DMS53 (cell line): Measurements from ENCODE around the gene DOCK4.

Experiments
- DNase-seq: peaks from one replicate; lab custom pipeline; 2025; lab: John Stamatoyannopoulos, UW

DOCK4 gene

DNA sequence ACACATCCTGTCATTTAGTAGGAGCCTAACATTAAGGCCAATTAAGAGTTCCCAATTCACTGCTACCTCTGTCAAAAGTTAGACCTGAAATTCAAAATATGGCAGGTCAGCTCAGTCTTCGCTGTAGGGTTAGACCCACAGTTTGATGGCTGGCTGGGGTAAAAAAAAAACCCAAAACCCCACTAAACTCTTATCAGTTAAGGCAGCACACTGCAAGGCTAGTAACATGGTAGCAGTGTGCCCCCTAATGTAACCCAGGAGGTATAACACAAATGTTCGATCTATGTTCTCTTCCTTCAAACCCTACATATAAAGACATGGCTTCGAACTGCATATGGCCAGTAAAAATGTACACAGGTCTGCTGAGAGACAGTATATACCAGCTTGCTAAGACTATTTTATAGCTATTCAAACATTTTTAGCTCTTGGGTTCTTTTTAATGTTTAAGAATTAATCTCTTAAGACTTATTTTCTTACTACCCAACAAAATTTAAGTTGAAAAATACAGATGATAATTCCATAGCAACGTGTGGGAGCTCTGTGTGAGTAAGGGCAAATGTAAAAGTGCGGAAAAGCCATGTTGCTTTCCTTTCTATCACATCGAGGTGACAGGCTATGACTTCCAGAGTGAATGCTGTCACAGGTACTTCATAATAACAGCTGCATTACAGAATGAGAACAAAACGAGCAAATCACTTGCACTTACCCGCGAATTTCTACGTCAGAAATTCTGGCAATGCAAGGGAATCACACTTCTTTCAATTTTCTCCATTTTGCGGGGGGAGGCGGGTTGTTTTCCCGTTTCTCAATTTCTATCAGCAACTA lies 475.5 kb downstream of the DOCK4 start:
- DNase-seq = peak; percentile 64

DNA sequence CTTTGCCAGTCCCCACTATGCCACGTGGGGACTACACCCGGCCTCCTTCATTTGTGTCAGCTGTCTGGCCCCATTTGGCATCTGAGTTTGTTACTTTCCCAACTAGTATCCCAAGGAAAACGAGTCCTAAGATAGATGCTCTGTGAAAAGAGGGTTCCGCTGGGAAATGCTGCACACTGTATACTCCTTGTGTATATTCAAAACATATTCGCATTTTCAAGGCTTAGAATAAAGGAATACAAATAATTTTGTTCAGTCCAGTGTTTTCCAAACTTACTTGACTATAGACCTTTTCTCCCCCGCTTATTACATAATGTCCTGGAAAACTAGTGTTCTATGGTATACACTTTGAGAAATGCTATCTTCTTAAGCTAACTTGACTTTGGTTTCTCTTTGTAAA lies 476.1 kb downstream of the DOCK4 start:
- DNase-seq = no peak

DNA sequence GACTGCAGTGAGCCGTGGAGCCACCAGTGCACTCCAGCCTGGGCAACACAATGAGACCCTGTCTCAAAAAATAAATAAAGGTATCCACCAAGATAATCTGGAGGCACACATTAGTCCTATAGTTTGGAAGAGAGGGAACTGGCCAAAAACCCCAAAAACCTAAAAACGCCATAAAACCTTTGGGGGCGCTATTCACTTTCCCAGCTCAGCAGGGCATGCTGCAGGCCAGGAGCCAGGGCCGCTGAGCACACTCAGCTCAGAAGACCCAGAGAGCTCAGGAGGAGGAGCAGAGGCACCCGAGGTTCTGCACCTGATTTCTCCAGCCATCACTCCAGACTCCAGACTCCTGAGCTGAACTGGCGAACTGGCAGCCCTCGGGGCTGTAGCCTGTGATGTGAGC lies 476.7 kb downstream of the DOCK4 start:
- DNase-seq = no peak

GRCh38 chr7:111728635-111728995 lies 477.6 kb downstream of the DOCK4 start:
- DNase-seq = no peak

GRCh38 chr7:111727905-111728634 lies 478.1 kb downstream of the DOCK4 start:
- DNase-seq = no peak

DNA sequence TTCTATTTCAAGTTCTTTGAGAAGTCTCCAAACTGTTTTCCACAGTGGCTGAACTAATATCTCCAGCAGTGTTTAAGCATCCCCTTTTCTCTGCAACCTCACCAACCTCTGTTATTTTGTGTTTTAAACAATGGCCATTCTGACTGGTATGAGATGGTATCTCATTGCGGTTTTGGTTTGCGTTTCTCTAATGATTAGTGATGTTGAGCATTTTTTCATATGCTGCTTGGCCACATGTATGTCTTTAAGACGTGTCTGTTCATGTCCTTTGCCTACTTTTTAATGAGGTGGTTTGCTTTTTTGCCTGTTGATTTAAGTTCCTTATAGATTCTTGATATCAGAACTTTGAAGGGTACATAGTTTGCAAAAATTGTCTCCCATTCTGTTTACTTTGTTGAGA lies 487.3 kb downstream of the DOCK4 start:
- no peak for DNase-seq

GRCh38 chr7:111711426-111712065 lies 494.7 kb downstream of the DOCK4 start:
- peak; percentile 19 for DNase-seq

GRCh38 chr7:111710839-111711380 lies 495.3 kb downstream of the DOCK4 start:
- no peak for DNase-seq

DNA sequence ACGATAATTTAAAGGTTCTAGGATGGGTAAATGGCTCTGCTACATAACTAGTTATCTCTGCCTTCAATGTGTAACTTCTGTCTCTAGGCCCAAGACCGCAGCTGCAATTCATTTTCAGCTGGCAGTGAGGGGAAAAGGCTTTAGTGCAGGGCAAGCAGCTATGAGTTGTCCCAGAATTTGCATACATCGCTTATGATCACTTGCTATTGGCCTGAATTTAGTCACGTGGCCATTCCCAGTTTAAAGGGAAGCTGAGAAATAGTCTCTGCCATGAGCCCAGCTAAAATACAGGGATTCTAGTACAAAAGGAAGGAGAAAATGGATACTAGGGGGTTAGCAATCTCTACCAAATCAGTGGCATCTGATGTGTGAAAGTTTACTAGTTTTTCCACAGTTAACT lies 498.1 kb downstream of the DOCK4 start:
- DNase-seq = no peak

GRCh38 chr7:111705807-111706206 lies 500.4 kb downstream of the DOCK4 start:
- no peak for DNase-seq

DNA sequence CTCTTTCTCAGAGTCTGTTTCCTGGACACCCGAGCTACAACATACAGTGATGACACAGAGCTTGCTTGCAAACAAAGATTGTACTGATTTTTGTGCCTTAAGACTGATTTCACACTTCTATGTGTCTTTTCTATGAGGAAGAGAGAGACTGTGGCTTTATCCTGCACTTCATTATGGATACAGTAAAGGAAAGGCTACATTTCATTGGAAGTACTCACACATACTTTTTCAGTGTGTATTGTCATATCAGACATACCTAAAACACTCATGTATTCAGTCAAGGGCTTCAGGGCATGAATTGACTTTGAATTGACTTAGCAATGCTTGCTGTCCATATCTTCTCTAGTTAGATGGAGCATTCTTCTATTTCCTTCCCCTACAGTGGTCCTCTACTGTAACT lies 508.4 kb downstream of the DOCK4 start:
- DNase-seq = no peak

DNA sequence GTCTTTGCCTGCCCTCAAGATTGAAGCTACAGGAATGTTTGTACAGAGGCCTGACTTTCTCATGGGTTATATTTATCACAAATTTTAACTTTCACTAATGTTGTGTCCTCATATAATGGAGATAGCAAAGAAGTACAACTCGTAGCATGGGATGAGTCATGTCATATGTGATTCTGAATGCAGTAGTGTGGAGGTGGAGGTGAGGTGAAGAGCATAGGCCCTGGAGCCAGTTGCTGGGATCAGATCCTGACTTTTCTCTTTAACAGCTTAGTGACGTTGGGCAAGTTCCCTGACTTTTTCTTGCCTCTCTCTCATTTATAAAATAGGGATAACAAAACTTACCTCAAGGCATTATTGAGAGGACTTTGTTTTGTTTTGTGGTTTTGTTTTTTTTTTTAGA lies 511.8 kb downstream of the DOCK4 start:
- no peak for DNase-seq

DNA sequence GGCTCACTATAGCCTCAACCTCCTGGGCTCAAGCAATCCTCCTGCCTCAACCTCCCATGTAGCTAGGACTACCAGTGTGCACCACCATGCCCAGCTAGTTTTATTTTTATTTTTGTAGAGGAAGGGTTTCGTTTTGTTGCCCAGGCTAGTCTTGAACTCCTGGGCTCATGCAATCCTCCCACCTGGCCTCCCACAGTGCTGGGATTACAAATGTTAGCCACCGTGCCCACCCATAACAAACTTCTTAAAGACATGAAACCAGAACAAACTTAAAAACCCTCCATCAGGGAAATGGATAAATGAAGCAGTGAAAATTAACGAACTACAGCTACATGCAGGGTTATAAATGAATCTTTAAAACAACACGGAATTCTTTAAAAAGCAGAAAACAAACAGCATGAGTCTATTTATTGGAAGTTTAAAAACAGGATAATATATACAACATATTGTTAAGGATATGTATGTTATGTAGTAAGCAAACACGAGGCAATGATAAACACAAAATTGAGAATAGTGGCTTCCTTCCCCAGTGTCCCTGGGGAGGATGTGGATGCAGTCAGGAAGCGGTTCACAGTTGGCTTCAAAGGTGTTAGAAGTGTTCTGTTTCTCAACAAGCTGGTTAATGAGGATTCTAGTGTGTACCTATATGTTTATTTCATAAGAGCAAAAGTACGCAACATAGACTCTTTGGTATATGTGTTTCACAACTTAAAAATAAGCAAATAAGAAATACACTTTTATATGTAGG lies 515.7 kb downstream of the DOCK4 start:
- DNase-seq = no peak

DNA sequence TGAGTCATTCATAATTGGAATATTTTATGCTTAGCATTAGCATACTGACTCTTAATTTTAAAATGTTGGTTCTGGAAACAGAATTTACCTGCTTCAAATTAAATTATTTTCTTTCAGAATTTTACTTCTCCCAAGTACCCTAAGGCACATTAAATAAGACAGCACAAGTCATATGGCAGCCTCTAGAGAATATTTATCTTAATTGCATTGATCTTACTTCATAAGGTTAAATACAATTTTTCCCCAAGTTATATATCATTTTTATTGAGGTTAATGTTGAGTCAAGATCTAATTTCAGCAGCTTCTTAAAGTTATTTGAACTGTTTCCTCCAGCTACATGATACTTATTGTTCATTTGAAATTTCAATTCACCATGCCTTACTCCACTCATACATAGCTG lies 520.9 kb downstream of the DOCK4 start:
- no peak for DNase-seq

DNA sequence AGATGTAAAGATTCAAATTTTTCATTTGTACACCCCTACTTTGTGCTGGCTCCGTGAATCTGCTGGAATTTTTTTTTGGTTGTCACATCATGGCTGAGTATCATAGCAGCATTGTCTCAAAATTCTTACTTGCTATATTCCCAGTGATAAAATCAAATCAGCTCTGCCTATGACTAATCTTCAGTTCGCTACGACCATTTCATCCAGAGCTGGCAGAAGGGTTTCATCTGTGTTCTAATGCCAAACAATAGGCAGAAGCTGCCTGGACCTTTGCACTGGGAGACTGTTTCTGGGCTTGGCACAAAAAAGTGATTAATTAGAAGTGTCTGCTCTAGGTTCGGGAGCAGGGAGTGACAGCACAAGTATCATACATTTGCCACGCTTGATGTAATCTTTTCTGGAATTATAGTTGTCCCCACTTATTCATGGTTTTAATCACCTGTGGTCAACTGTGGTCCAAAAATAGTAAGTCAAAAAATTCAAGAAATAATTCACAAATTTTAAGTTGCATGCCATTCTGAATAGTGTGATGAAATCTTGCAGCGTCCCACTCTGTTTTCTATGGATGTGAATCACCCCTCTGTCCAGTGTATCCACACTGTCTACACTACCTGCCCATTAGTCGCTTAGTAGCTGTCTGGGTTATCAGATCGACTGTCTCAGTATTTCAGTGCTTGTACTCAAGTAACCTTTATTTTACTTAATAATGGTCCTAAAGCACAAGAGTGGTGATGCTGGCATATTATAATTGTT lies 523.4 kb downstream of the DOCK4 start:
- DNase-seq = no peak

GRCh38 chr7:111681242-111681641 lies 525.0 kb downstream of the DOCK4 start:
- no peak for DNase-seq

DNA sequence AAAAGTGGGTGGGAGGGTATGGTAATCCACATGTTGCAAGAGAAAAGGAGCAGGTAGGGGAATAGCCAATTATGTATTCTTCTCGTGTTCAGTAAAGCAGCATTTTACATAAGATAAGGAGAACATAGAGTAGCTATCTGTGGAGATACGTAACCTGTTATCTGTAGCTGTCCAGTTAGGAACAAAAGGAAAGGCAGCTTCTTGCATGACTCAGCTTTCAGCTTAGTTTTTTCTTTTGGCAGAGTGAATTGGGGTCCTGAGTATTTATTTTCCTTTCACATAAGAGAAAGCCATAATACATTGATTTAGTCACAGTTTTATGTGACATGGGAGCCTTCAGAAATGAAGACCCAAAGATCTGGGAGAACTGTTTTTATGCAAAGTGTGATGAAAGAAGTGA lies 527.2 kb downstream of the DOCK4 start:
- no peak for DNase-seq

DNA sequence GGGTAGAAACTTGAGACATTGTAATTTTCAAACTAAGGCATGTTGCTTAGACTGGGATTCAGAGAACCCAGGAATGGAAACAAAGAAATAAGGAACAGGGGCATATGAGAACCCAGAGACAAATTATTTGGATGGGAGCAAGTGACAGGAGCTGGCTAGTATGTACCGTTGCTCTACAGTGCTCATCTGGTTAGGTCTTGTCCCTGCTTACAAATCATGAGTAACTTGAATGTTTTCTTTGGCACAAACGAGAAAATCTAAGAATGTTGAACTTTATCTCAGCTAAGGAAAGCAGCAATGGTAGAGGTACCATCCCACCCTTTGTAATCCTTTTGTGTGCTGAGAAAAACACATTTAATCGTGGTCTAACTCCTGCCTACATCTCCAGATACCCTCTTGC lies 527.9 kb downstream of the DOCK4 start:
- no peak for DNase-seq

- DNase-seq = no peak
Observed at GRCh38 chr7:111677848-111678247, 528.4 kb downstream of the DOCK4 start.

DNA sequence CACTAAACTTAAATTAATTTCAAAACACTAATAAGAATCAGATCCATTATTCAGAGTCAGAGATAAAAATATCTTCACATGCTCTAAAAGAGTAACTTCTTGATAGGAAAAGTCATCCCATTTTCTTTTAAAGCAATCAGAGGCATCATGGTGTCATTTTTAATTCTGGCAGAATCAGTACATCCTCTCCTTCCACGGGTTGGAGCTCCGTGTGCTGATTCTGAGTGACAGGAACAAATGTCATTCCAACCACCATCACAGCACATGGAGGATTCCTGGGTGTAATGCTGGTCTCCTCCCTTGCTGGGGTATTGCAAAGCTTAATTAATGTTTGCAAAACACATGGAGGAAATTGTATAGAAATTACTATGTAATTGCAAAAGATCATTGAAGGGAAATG lies 529.4 kb downstream of the DOCK4 start:
- DNase-seq = no peak
